ENCODE data around the gene TMEM63A. TPM values are rescaled to one million over a fixed set of nuclear protein-coding genes. Genes with fewer than 3 reads are reported as not detected.

TMEM63A gene
- polyA plus RNA-seq, 3 donors: 3.0 to 48.0 (median 5.8) TPM

- peaks cover 15 to 32% of the 10 kb centered on the region in 2 donors for H3K36me3 ChIP-seq (replicated peaks in 1 of 2; ENCODE audit: control insufficient read depth in 1 of 2, insufficient read depth in 2 of 2, low read length in 2 of 2)
- no peaks in the 10 kb centered on the region for H3K4me1 Mint-ChIP-seq
- peaks cover 0 to 6% of the 10 kb centered on the region in 2 donors for H3K4me1 ChIP-seq (ENCODE audit: control insufficient read depth in 1 of 2, insufficient read depth in 2 of 2, low read length in 2 of 2)
- WGBS (ENCODE audit: insufficient coverage): 68% methylated on average over 51 of the region's 53 CpGs
- no peaks in the 10 kb centered on the region for H3K9me3 ChIP-seq (replicated peaks in 1 of 2; ENCODE audit: control insufficient read depth in 1 of 2, insufficient read depth in 1 of 2, low read length in 2 of 2)
- peaks cover 0 to 3% (median 0%) of the 10 kb centered on the region in 7 donors for H3K9me3 Mint-ChIP-seq
- H3K4me2 ChIP-seq (replicated peaks; ENCODE audit: extremely low read depth, low read length, poor library complexity, severe bottlenecking): peak overlapping the region; percentile 33
- no peaks in the 10 kb centered on the region for H3K27me3 ChIP-seq (ENCODE audit: control insufficient read depth in 2 of 2, insufficient read depth in 2 of 2, low read length in 2 of 2)
- peak overlapping the region; percentile 55 for H2AFZ ChIP-seq (ENCODE audit: insufficient read depth, low read depth, low read length, poor library complexity, severe bottlenecking)
- no peaks in the 10 kb centered on the region for H3K79me2 ChIP-seq (ENCODE audit: insufficient read depth, low read length)
- intact Hi-C loops (cut with micrococcal nuclease): loop anchor here (5.0 to 10.0 kb wide), 3 partner anchors 127 to 434 kb away; no protein-coding TSS in a partner anchor
- DNase-seq: peak; percentile 42 to 47 (median 45)
- H4K20me1 ChIP-seq (ENCODE audit: insufficient read depth, low read length): no peaks in the 10 kb centered on the region
- peak; percentile 89 for TF ChIP-seq CTCF (IDR thresholded peaks at IDR 0.05)
- H3K27ac ChIP-seq (ENCODE audit: low read depth in 1 of 2, low read length in 2 of 2): no peak overlapping the region
- no peak overlapping the region for H3K4me3 Mint-ChIP-seq
- H3K27ac Mint-ChIP-seq: no peak overlapping the region
- H3K9ac ChIP-seq (ENCODE audit: insufficient read depth, low read length, poor library complexity, severe bottlenecking): no peak overlapping the region
- peaks cover 29 to 31% of the 10 kb centered on the region in 2 donors for H3K36me3 Mint-ChIP-seq
- no peak overlapping the region for H3K4me3 ChIP-seq (replicated peaks in 1 of 3; ENCODE audit: low read depth in 2 of 3, low read length in 3 of 3)
- peaks cover 0 to 2% (median 2%) of the 10 kb centered on the region in 3 donors for H3K27me3 Mint-ChIP-seq (ENCODE audit: low read depth in 3 of 3)
Measured at GRCh38 chr1:225911191-225912130, 29.3 kb upstream of the TMEM63A start.

- no peak overlapping the region for H3K4me2 ChIP-seq (replicated peaks; ENCODE audit: extremely low read depth, low read length, poor library complexity, severe bottlenecking)
- no peak overlapping the region for H3K27ac ChIP-seq (ENCODE audit: low read depth in 1 of 2, low read length in 2 of 2)
- peaks cover 3 to 14% of the 10 kb centered on the region in 2 donors for H3K36me3 ChIP-seq (replicated peaks in 1 of 2; ENCODE audit: control insufficient read depth in 1 of 2, insufficient read depth in 2 of 2, low read length in 2 of 2)
- Mint-ChIP-seq H3K27ac (peak overlapping the region in 1 of 7 donors; percentile 57), H3K4me1 (no peaks in the 10 kb centered on the region), H3K36me3 (peaks cover 13 to 14% of the 10 kb centered on the region in 2 donors), H3K9me3 (peaks cover 0 to 3% (median 0%) of the 10 kb centered on the region in 7 donors), H3K4me3 (no peak overlapping the region), H3K27me3 (ENCODE audit: low read depth in 3 of 3) (peaks cover 0 to 2% (median 0%) of the 10 kb centered on the region in 3 donors)
- H3K9ac ChIP-seq (ENCODE audit: insufficient read depth, low read length, poor library complexity, severe bottlenecking): no peak overlapping the region
- no peaks in the 10 kb centered on the region for H3K9me3 ChIP-seq (replicated peaks in 1 of 2; ENCODE audit: control insufficient read depth in 1 of 2, insufficient read depth in 1 of 2, low read length in 2 of 2)
- H3K27me3 ChIP-seq (ENCODE audit: control insufficient read depth in 2 of 2, insufficient read depth in 2 of 2, low read length in 2 of 2): no peaks in the 10 kb centered on the region
- H4K20me1 ChIP-seq (ENCODE audit: insufficient read depth, low read length): no peaks in the 10 kb centered on the region
- TF ChIP-seq CTCF (IDR thresholded peaks at IDR 0.05): no peak
- peaks cover 0 to 6% of the 10 kb centered on the region in 2 donors for H3K4me1 ChIP-seq (ENCODE audit: control insufficient read depth in 1 of 2, insufficient read depth in 2 of 2, low read length in 2 of 2)
- 100% methylated on average over 1 of the region's 1 CpG for WGBS (ENCODE audit: insufficient coverage)
- intact Hi-C loops (cut with micrococcal nuclease): no loop called here
- no peaks in the 10 kb centered on the region for H3K79me2 ChIP-seq (ENCODE audit: insufficient read depth, low read length)
- H3K4me3 ChIP-seq (replicated peaks in 1 of 3; ENCODE audit: low read depth in 2 of 3, low read length in 3 of 3): no peak overlapping the region
- H2AFZ ChIP-seq (ENCODE audit: insufficient read depth, low read depth, low read length, poor library complexity, severe bottlenecking): no peak overlapping the region
- DNase-seq: no peak
Measured at GRCh38 chr1:225909477-225909876, 27.3 kb upstream of the TMEM63A start.

All from CD14-positive monocyte (primary cell).